Midbrain (tissue), 1 donor: ENCODE measurements around the gene BCAN.
A peak's percentile ranks its signal among the peaks of the same experiment; 100 is the strongest.

Source experiments
- DNase-seq: peaks from one replicate; lab custom pipeline; 2025; lab: John Stamatoyannopoulos, UW

Gene BCAN

DNA sequence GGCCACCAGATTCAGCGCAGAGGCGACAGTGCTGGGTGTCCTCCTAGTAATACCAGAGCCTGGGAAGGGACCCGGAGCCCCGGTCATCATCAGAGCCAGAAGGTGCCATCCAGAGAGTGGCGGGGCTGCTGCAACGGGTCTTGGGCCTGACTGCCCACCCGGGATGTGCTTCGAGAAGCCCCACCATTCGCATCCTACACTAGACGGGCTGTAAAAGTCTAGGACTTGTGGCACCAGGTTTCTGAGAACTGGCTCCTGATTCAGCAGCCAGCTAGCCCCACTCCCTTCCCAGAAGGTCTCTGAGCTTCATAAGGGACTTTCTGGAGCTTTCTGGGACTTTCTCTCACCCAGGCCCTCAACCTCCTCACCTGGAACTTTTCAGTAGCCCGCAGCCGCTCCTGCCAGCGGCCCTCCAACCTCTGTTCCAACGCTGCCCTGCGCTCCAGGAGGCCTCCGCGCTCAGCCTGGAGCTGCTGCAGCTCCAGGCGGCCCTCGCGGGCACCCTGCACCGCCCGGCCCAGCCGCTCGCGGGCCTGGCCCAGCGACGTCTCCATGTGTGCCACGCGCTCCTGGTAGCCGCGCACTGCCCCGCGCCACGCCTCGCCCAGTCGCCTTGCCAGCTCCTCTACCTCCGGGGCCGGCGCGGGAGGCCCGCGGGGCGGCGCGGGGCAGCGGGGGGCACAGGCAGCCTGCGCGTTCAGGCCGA, 34.4 kb downstream of the BCAN start:
- no peak for DNase-seq

DNA sequence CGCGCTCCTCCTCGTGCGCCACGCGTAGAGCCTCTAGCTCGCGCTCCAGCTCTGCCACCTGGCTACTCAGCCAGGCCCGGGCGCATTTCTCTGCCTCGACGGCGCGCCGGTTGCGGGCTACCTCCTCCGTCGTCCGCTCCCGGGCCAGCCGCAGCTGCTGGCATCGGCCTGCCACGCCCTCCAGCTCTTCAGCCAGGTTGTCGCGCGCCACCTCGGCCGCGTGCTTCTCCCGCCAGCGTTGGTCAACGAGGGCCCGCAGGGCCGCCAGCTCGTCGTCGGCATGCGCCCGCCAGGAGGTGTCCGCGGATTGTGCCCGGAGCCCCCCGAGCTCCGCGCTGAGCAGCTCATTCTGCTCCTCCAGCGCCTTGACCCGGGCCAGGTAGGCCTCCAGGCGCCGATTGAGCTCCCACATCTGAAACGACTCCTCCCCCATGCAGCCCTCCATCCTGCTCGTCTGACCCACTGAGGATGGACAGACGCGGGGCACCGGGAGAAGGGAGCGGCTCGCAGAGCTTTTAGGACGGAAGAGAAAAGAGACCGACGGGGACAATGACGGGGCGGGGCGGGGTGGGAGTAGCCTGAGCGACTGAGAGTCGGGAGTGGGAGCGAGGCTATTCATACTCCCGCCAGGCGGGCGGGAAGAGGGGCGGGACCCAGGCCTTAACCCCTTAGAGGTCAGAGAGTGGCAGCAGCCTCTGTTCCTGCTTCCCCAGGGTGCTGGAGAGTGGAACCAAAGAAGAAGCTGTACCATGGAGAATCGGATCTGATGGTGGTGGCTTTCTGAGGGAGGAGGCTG, 35.1 kb downstream of the BCAN start, which contains the start of gene NES:
Gene NES (minus strand): TSS at position 588 of the 796 bp plus-strand sequence. CDS start 143 bp downstream, at position 445.
- peak; percentile 37 for DNase-seq

DNA sequence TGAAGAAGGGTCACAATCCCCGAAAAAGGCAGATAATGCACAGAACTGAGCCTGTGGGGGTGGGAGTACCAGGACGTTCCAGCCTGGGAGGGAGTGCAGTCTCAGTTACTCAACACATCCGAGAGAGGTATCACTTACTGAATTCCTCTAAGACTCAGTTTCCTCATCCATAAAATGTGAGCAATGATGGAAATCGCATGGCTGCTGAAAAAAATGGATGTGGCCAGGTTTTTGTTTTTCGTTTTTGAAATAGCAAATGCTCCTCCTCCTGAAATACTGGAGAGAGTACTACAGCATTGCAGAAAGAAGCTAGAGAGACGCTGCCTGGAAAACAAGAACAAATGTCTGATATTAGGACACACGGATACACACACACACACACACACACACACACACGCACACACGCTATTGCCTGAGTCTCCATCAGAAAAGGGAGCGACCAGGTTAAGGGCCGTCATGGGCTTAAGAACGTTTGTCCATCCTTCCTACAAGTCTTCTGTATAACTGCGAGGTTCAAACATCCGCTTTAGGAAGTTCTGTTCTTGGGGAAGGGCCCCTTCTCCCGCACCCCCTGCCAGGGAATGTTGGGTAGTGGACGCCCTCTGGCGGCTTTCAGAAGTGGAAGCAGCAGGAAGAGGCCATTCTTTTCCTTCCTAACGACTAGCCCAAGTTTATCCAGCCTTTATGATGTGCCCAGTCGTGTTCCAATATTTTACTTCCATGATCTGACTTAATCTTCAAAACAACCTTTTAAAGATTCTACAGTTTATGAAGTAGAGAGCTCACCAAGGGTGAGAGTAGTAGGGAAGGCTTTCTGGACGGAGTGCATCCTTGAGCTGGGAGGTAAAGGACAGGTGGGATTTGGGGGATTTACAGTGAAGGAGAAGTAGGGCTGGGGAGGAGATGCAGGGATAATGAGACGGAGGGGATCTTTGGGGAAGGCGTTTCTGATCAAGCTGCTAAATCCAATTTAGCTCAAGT, 36.0 kb downstream of the BCAN start:
- peak; percentile 80 for DNase-seq

DNA sequence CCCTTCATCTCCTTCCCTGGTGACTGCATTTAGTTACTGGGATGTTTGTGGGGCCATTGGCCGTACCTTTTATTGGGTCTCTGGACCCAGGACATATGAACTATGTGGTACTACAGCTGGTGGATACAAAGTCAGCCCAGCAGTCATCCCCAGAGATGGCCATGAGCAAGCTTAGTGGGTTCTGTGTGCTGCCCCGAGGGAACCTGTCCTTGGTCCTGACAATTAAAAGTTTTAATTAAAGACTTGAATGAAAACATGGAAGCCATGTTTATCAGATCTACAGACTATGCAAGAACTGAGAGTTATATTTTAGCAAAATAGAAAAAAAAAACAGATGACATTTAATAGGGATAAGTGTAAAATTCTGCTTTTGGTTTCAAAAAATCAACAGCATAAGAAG, 38.1 kb downstream of the BCAN start:
- no peak for DNase-seq

DNA sequence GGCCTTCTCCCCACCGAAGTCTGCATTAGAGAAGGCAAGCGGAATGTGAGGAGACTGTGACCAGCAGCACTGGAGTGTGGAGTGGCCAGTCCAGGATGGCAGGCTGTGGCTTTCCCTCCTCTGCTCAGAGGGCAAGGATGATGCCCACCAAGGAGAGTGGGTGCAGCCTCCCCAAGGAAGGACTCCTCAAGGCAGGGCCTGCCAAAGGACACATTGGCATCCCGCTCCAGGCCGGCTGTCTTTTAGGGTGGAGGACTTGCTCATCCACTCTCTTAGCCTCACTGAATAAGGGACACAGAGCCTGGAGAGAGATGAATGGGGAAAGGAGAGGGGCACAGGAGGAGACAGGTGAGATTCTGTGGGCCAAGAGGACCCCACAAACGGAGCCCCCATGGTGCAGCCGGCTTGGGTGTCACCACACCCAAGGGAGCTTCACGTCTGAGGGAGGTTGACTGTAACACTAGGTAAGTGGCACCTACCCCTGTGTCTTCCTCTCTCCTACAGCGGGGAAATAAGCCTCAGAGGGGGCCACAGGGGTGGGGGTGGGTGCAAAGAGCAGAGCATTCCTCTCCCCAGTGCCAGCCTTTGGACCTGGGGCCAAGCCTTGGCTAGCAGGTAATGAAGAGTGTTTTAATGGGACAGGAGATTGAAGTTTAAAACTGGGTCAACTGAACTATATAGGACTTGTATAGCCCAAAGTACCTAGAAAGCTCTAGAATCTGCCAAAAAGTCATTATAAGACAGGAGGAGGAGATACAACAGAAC, 39.5 kb downstream of the BCAN start:
- DNase-seq: no peak

DNA sequence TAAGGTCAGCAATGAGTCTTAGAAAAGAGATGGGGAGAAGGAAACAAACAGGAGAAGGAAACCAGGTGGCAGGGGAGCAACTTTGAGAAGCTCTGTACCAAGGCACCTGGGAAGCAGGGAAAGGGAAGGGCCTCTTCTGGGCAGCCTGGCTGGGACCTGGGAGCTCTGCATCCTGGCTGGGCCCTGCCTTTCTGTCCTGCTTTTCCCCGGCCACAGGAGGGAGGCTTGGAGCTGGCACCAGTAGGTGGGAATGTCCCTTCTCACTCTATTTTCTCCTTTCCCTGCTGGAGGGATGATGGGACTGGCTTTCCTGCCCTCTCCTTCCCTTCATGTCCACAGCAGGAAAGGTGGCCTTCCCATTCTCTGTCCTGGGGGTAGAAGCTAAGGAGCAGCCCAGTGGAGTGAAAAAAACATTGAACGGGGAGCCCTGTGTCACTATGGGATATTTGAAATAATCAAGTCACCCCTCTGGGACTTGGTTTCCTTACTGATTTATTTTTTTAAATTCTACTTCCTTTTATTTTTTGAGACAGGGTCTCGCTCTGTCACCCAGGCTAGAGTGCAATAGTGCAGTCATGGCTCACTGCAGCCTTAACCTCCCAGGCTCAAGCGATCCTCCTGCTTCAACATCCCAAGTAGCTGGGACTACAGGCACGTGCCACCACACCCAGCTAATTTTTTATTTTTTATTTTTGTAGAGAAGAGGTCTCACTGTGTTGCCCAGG, 40.4 kb downstream of the BCAN start:
- no peak for DNase-seq

DNA sequence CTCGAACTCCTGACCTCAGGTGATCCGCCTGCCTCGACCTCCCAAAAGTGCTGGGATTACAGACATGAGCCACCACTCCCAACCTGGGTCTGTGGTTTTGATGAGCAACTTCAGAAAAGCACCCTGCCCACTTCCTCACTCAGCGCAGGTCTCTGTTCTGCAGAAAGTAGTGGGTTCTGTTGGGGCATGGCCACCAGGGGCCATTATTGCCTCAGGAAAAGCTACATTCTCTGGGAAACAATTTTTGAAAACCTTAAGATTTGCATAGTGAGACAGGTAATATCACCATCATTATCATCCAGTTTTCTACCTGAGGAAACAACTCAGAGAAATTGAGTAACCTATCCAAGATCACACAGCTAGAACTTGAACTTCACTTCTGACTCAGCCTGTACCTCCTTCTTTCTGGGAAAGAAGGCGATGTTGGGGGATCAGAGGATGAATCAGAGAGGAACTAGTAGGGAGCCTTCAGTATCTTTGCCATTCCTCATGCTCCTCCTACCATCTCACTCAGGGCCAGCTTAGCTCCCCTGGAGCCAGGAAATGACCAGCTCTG, 42.4 kb downstream of the BCAN start:
- no peak for DNase-seq

DNA sequence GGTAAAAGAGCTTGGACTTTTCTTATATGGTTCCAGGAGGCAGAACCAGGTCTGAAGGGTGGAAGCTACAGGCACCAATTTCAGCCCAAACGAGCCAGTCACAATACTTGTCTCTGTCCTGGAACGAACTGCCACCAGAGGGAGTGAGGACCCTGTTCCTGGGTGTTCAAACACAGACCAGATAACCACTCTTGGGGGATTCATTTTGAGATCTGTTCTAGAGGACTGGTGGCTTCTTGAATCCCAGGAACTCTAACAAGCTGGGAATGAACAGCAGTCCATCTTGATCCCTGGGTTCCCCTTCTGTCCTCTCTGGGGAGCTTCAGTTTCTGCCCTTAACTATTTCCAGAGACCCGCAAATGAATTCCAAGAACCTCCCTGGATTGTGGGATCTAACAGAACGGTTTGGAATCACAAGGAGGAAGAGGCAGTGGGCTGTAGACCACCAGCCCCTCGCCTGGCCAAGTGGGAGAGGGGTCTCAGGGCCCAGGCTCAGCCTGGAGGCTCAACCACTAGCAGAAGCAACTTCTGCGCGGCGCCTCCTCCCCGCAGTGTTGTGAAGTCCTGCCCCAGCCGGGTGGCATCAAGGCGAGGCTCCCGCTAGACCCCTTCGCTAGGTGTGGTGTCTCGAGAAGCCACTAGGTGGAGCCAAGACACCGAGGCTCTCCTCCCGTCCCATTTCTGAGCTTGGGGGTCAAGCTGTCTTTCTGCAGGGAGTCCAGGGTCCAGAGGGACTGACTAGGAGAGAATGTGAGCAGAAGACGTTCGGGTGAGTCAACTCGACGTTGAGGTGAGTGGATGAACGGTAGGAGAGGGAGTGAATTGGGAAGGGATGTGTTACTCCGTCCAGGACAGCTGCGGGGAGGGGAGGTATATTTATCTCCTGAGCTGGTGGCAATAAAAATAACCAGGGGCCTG, 47.4 kb downstream of the BCAN start:
- peak; percentile 58 for DNase-seq

DNA sequence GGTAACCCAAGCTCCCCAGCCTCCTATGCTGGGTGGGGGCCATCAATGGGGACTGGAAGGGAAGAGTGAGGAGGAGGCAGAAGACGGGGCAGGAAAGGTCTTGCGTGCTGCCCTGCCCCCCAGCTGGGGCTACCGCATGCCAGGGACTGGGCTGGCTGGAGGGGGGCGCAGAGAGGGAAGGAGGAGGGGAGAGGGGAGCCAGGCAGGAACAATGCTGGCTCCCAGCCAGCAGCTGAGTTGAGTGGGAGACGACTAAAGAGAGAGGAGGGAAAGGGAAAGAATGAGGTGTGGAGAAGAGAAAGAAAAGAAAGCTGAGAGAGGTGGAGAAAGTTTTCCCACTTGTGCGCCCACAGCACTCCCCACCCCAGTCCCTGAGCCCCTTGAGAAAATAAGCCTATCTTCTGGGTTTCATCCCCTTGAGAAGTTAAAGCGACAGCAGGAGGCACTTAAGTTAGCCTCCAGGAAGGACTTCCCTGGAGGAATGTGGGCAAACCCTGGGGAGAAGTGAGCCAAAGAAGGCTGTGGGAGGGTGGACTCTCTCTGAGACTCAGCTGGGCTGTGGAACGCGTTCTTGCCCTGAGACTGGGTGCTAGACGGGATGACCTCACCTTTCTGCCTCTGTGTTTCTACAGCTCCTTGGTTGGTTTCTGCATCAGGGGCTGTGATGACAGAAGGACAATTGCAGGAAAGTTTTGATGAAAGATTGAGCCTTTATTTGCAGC, 48.2 kb downstream of the BCAN start:
- no peak for DNase-seq

DNA sequence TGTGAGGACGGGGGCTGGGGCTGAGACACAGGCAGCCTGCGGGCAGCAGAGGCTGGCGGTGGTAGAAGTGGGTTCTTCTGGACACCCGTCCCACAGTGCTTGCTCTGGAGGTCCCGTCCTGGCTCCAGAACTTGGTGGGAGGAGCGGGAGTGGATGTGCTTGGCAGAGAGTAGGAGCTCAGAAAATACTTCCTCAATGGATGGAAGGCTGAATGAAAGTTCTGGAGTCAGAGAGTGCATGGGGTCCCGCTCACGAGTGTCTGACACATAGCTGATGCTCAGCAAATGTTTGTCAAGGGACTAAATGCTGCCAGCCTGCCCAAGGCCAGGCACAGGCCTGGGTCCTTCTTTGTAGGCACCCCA, 48.7 kb downstream of the BCAN start:
- no peak for DNase-seq

DNA sequence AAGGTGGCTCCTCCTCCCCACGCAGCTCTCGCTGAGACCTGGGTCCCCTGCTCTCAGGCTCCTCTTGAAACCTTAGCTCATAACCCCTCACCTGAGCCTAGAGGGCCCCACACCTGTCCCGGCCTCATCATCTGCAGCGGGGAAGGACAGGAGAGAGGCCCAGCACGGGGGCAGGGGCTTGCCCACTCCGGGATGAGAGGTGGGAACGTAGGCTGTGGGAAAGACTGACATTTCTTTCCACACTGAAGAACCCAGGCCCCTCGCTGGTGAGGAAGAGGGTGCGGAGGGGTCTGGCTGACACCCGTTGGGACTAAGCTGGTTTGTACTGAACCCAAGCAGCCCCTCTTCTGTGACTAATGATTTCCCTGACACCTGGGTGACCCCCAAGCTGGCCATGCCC, 49.3 kb downstream of the BCAN start:
- DNase-seq: no peak

DNA sequence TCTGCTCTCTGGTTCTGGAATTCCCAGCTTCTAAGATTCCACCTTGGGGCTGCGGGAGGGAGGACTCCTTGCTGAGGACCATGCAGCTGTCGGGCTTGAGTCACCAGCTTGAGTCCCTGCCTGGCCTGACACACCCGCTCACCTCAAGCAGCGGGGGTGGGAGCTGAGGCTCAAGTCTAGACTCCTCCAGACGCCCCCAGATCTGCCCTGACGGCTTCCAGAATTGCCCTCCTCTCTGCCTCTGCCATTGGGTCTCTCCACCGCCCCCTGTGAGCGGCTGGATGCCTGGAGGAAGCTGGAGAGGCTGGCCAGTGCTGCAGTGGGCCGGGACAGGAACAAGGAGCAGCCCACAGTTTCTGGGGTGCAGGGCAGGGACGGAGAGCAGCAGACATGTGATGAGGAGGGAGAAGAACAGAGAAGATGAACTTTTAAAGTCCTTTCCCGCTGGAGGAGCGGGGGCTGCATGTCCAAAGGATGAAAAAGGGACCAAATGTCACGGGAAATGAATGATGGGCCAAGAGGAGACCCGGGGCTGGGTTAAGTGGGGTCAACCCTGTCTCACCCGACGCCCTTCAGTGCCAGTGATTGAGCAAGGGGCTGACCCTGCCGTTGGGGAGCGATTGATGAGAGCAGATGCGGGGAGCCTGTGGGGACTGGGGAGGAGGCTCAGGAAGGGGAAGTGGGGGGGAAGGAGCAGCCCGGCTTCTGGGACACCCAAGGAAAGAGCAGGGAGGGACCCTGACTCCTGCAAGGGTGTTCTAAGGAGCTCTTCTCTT, 49.9 kb downstream of the BCAN start:
- no peak for DNase-seq

DNA sequence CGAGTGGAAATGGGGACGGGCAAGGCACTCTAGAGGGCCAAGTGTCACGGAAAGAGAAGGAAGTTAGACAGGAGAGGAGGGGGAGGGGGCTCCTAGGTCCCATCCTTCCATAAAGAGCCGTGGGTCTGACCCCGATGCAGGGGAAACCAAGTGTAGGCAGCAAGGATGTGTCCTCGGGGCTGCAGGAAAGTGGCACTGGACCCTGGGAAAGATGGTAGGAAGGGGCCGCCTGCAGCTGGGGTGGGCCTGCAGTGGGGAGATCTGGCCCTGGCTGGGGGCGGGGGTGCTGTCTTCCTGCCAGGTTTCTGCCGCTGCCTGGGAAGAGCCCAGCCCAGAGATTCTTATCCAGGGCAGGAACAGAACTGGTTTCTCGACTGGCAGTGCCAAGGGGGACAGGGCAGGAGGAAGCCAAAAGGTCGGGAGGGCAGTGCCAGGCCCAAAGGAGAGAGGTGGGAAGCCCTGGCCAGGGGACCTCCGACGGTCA, 50.6 kb downstream of the BCAN start:
- no peak for DNase-seq

DNA sequence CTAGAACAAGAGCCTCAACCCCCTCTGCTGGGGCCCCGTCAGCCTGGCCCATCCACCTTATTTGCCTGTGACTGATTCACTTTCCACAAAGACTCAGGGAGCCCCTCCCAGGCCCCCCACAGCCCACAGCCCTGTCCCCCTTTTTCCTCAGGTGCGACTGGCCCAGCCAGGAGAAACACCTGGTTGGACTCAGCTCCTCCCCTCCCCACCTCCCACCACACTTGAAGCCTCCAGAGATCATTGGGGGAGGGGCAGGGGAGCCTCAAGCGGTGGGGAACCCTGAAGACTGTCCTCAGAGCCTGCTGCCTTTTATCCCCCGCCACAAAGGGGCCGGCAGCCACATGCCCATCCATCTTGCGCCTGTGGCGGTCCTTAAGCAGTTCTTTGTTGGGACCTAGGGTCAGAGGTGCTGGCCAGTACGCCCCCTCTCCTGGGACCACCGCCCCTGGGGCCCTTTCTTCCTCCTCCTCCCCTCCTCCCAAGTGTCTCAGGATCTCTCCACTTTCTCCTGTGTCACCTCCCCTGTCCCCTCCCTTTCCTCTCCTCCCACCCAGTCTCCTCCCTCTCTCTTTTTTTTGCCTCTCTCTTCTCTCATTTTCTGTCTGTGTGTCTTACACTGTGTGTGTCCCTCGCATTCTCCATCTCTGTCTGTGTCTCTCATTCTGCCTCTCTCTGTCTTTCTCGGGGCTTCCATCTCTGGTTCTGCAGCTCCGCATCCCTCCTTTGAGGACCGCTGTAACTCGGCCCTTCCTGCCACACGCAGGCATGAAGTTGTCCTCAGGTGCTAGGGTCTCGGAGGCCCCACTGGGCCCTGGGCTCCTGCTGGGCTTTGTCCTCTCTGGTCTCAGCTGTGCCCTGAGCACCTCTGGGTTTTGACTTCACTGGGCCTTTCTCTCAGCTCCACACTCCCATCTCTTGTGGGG, 51.3 kb downstream of the BCAN start:
- DNase-seq: no peak

DNA sequence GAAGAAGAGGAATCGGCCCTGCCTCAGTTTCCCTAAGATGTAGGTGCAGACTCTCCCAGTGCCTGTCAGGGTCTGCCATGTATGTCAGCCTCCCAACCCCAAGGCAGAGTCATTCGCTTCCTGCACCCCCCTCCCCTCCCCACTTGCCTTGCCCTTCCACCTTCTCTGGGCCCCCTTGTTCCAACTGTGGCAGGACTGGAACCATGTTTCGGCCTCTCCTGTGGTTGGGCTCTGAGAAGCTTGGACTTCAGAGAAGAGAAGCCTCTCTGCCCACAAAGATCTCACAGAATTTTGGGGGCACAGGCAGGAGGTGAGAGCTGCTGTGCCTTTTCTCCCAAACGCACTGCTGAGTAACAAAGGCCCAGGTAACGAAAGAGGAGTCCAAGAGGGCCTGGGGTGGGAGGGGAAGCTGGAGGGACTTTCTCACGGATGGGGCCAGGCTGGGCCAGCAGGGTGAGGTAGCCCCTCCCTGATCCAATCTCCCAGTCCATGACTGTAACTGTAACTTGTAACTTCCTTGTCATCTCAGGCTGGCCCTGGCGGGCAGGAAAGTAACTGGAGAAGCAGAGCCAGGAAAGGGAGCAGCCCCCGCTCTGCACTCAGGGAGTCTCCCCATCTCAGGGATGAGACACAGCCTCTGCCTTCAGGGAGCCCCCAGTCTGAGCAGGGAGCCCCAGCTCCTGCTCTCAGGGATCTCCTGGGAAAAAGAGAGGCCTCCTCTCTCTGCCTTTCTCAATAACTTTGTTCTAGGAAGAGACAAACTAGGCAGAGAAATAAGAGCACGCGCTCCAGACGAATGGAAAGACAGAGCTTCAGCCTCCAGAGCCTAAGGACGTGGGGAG, 52.2 kb downstream of the BCAN start:
- DNase-seq: no peak

DNA sequence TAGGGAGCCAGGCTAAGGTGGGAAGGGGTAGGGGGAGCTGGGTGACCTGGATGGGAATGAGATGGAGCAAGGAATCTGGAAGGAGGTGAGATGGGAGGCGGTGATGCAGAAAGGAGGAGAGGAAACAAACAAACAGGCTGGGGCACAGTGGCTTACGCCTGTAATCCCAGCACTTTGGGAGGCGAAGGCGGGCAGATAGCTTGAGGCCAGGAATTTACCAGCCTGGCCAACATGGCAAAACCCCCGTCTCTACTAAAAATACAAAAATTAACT, 52.7 kb downstream of the BCAN start:
- no peak for DNase-seq
